Measurements from ENCODE around the gene ALX3. TPM values are rescaled to one million over a fixed set of nuclear protein-coding genes. Genes with fewer than 3 reads are reported as not detected.

The ALX3 gene
- total and polyA plus RNA-seq, 2 of the 8 experiments (the other 6 are each of a cell fraction or from before 2014, with no cell fraction given), result 0.20 TPM; not detected in 1

GRCh38 chr1:110017792-110018191 lies 52.7 kb downstream of the ALX3 start (continued):
- TF ChIP-seq SRF (IDR thresholded peaks at IDR 0.05; ENCODE audit: low read depth, low read length), result no peak
- TF ChIP-seq CREB1 (IDR thresholded peaks at IDR 0.05), result no peak
- TF ChIP-seq SAP30 (IDR thresholded peaks at IDR 0.05; ENCODE audit: insufficient read depth, insufficient replicate concordance, low read length), result no peak
- no peak for TF ChIP-seq ATF2 (IDR thresholded peaks at IDR 0.05; ENCODE audit: low read length)

Data from H1 (cell line).